GM12878 (cell line): ENCODE results near the gene MAPKAPK2. TPM values are rescaled to one million over a fixed set of nuclear protein-coding genes. Genes with fewer than 3 reads are reported as not detected.

Experiments used
- ATAC-seq: fragments of 200-7000 bp; cut with Tn5 transposase; 3 replicates; pipeline ENCODE4 v1.9.1; 2020; ENCODE audit warnings: mild to moderate bottlenecking, moderate library complexity
- BruUV-seq: library from RNA; stranded (reverse); fragments of 400-500 nt; replicated peaks from 2 replicates; lab custom pipeline; 2021; lab: Mats Ljungman, UMichigan
- CTCF ChIA-PET: fragments of 300-600 bp; sonication (Branson Sonifier 250); formaldehyde crosslinking; extraction: SDS; loops from one replicate; lab custom pipeline; 2021; ENCODE audit warnings: inconsistent platforms; lab: Yijun Ruan, JAX
- POLR2A ChIA-PET: fragments of 350-600 bp; formaldehyde crosslinking; extraction: SDS; loops from one replicate; lab custom pipeline; 2021; ENCODE audit warnings: inconsistent platforms; lab: Charles Lee
- RAD21 ChIA-PET: fragments of 300-600 bp; sonication (Branson Sonifier 250); formaldehyde crosslinking; loops from one replicate; lab custom pipeline; 2023; ENCODE audit warnings: antibody characterized with exemption; ENCODE audit not compliant: unreplicated experiment; lab: Charles Lee
- SMC1A ChIA-PET: fragments of 300-600 bp; sonication (Branson Sonifier 250); formaldehyde crosslinking; loops from one replicate; lab custom pipeline; 2023; ENCODE audit not compliant: unreplicated experiment, uncharacterized antibody; lab: Charles Lee
- DNase-seq: peaks from one replicate; pipeline ENCODE4 v3.0.0-alpha.2; 2011; ENCODE audit warnings: low read depth, low spot score
- FAIRE-seq: peaks from 3 replicates; lab custom pipeline; 2011; peaks lifted over from hg19 to GRCh38; lab: Jason Lieb, UNC
- H2AFZ ChIP-seq: 2 replicates; pipeline ENCODE4 v1.6.0; 2011; ENCODE audit warnings: low read depth, low read length, control low read depth; ENCODE audit not compliant: control insufficient read depth
- H3K27ac ChIP-seq: 2 replicates; pipeline ENCODE4 v1.5.1; 2011; ENCODE audit warnings: control low read depth; ENCODE audit not compliant: control insufficient read depth, insufficient read depth
- H3K27me3 ChIP-seq, 2 experiments: replicated peaks in 1 of 2; 2 replicates each; pipeline versions ENCODE4 v1.6.0 to v1.6.1; 2011; ENCODE audit warnings: low read length in 1 of 2; ENCODE audit not compliant: control insufficient read depth in 2 of 2, insufficient read depth in 2 of 2
- H3K36me3 ChIP-seq, 2 experiments: 2 replicates each; pipeline ENCODE4 v1.5.1; 2011; ENCODE audit warnings: low read length in 1 of 2; ENCODE audit not compliant: control insufficient read depth in 2 of 2, insufficient read depth in 2 of 2
- H3K4me1 ChIP-seq: 2 replicates; pipeline ENCODE4 v1.6.1; 2011; ENCODE audit warnings: mild to moderate bottlenecking, low read length, moderate library complexity, mixed read lengths; ENCODE audit not compliant: control insufficient read depth, insufficient read depth
- H3K4me2 ChIP-seq: 2 replicates; pipeline ENCODE4 v1.6.0; 2011; ENCODE audit warnings: control low read depth; ENCODE audit not compliant: control insufficient read depth, insufficient read depth
- H3K4me3 ChIP-seq: fragments of 200-600 bp; sonication (generic); 2 replicates; pipeline ENCODE4 v1.5.1; 2016
- H3K79me2 ChIP-seq: 2 replicates; pipeline ENCODE4 v1.6.0; 2011; ENCODE audit warnings: low read length; ENCODE audit not compliant: control insufficient read depth, insufficient read depth
- H3K9ac ChIP-seq: 2 replicates; pipeline ENCODE4 v1.8.0; 2011; ENCODE audit warnings: low read length, control low read depth, mixed read lengths; ENCODE audit not compliant: control insufficient read depth, insufficient read depth
- H3K9me3 ChIP-seq: replicated peaks from 3 replicates; pipeline ENCODE4 v1.5.1; 2011; ENCODE audit warnings: mild to moderate bottlenecking, low read length; ENCODE audit not compliant: control insufficient read depth, insufficient read depth
- H4K20me1 ChIP-seq: 2 replicates; pipeline ENCODE4 v1.6.0; 2011; ENCODE audit not compliant: control insufficient read depth, insufficient read depth
- ASH2L ChIP-seq: fragments of 300-600, 200-600 bp; sonication (generic); IDR thresholded peaks from 2 replicates; pipeline ENCODE4 v1.6.1; 2017; ENCODE audit warnings: low read depth, mild to moderate bottlenecking, borderline replicate concordance
- BRCA1 ChIP-seq: IDR thresholded peaks from 2 replicates; pipeline ENCODE4 v1.6.1; 2011; ENCODE audit warnings: low read depth, low read length, improper control_type of control experiment
- CBX5 ChIP-seq: sonication (generic); IDR thresholded peaks from 2 replicates; pipeline ENCODE4 v1.6.1; 2016; ENCODE audit warnings: low read depth, moderate library complexity, mild to moderate bottlenecking, inconsistent platforms
- CREB1 ChIP-seq: IDR thresholded peaks from 2 replicates; pipeline ENCODE4 v1.6.1; 2012; ENCODE audit warnings: low read depth, mild to moderate bottlenecking, inconsistent platforms
- EGR1 ChIP-seq, 2 experiments: IDR thresholded peaks; 1 replicate in 1 of 2; 2 replicates in 1 of 2; pipeline ENCODE4 v1.6.1; 2011 to 2012; ENCODE audit warnings: low read depth in 2 of 2, low read length in 2 of 2, borderline replicate concordance in 1 of 2, mild to moderate bottlenecking in 1 of 2, moderate library complexity in 1 of 2
- GATAD2B ChIP-seq: fragments of 450-650 bp; conservative IDR thresholded peaks from 2 replicates; pipeline ENCODE4 v1.6.1; 2017; ENCODE audit warnings: low read depth, mild to moderate bottlenecking, moderate library complexity
- HCFC1 ChIP-seq: fragments of 150-350 bp; IDR thresholded peaks from 2 replicates; pipeline ENCODE4 v1.6.1; 2014; ENCODE audit warnings: low read length
- IKZF1 ChIP-seq: fragments of 450-650 bp; conservative IDR thresholded peaks from 2 replicates; pipeline ENCODE4 v1.6.1; 2017; ENCODE audit warnings: antibody characterized with exemption, mild to moderate bottlenecking
- IKZF2 ChIP-seq, 2 experiments: fragments of 450-650 bp; IDR thresholded peaks; 2 replicates each; pipeline ENCODE4 v1.6.1; 2017; ENCODE audit warnings: mild to moderate bottlenecking in 2 of 2, moderate library complexity in 2 of 2
- NFYA ChIP-seq: IDR thresholded peaks from 2 replicates; pipeline ENCODE4 v1.6.1; 2011; ENCODE audit warnings: low read depth, mild to moderate bottlenecking, low read length, improper control_type of control experiment, borderline replicate concordance
- NR2C1 ChIP-seq: fragments of 450-650 bp; IDR thresholded peaks from 2 replicates; pipeline ENCODE4 v1.6.1; 2017; ENCODE audit warnings: antibody characterized with exemption, mild to moderate bottlenecking, moderate library complexity
- POLR2A ChIP-seq: IDR thresholded peaks from 2 replicates; pipeline ENCODE4 v1.6.1; 2011; ENCODE audit warnings: low read depth, mild to moderate bottlenecking, low read length
- RCOR1 ChIP-seq: conservative IDR thresholded peaks from 2 replicates; pipeline ENCODE4 v1.6.1; 2012; ENCODE audit warnings: low read depth, low read length, improper control_type of control experiment
- RFX5 ChIP-seq: IDR thresholded peaks from 2 replicates; pipeline ENCODE4 v1.6.1; 2011; ENCODE audit warnings: low read depth, low read length, improper control_type of control experiment
- SIN3A ChIP-seq: IDR thresholded peaks from 2 replicates; pipeline ENCODE4 v1.6.1; 2012; ENCODE audit warnings: low read depth, low read length, improper control_type of control experiment
- SIX5 ChIP-seq: IDR thresholded peaks from 2 replicates; pipeline ENCODE4 v1.6.1; 2011; ENCODE audit warnings: mild to moderate bottlenecking, low read depth, low read length, moderate library complexity; ENCODE audit not compliant: severe bottlenecking
- SUPT20H ChIP-seq: IDR thresholded peaks from 2 replicates; pipeline ENCODE4 v1.6.1; 2011; ENCODE audit warnings: low read depth, mild to moderate bottlenecking, low read length, moderate library complexity, borderline replicate concordance; ENCODE audit not compliant: control insufficient read depth
- TAF1 ChIP-seq: IDR thresholded peaks from 2 replicates; pipeline ENCODE4 v1.6.1; 2011; ENCODE audit warnings: mild to moderate bottlenecking, low read depth, low read length, borderline replicate concordance
- TCF7 ChIP-seq: IDR thresholded peaks from 2 replicates; pipeline ENCODE4 v1.6.1; 2014; ENCODE audit warnings: antibody characterized with exemption, borderline replicate concordance
- ZNF207 ChIP-seq: fragments of 450-650 bp; IDR thresholded peaks from 2 replicates; pipeline ENCODE4 v1.6.1; 2014; ENCODE audit warnings: antibody characterized with exemption, mild to moderate bottlenecking, borderline replicate concordance
- ZNF274 ChIP-seq: IDR thresholded peaks from one replicate; pipeline ENCODE4 v1.8.0; 2011; ENCODE audit not compliant: insufficient read length, insufficient read depth
- WGBS: methylation state at CpG from one replicate; pipeline ENCODE4 v1.1.6; 2016; ENCODE audit warnings: low lambda C conversion rate; ENCODE audit not compliant: insufficient replicate concordance, insufficient coverage; ENCODE audit errors: missing lambda C conversion rate; 5-methylcytosine and 5-hydroxymethylcytosine counted together
- in situ Hi-C: fragments of 300-500 bp; cut with MboI; formaldehyde crosslinking; loops from 9 replicates; pipeline ENCODE4 v1.14.3; 2018; ENCODE audit warnings: mixed read lengths
- intact Hi-C: fragments of 100-400 bp; cut with micrococcal nuclease; formaldehyde crosslinking; loops from one replicate; pipeline ENCODE4 v1.14.2; 2022; ENCODE audit not compliant: unreplicated experiment
- polyA plus RNA-seq, 11 experiments: library from polyadenylated mRNA; depleted of rRNA in 4 of 11; unstranded in 6 of 11; stranded (reverse) in 5 of 11; fragments of >200 nt; fragmentation: Nextera tagmentation in 4 of 11; fragmentation: Illumina TruSeq in 1 of 11; extraction: Ambion mirVana in 4 of 11; extraction: Trizol in 1 of 11; gene quantifications; 1 replicate in 1 of 11; 2 replicates in 10 of 11; pipeline versions ENCODE4 v1.2.1 to v1.2.3, GENCODE V29; 2011 to 2016; ENCODE audit warnings: inconsistent platforms in 2 of 11, missing spikeins in 2 of 11, low read depth in 1 of 11
- total RNA-seq, 4 experiments: library from RNA; depleted of rRNA in 3 of 4; stranded (reverse); fragments of >200 nt in 3 of 4; fragmentation: Illumina TruSeq in 1 of 4; extraction: Trizol in 1 of 4; gene quantifications; 2 replicates each; pipeline versions ENCODE4 v1.2.1 to v1.2.3, GENCODE V29; 2013 to 2021
- TF ChIP-seq, protein P1 (sequence below): fragments of 450-650 bp; IDR thresholded peaks from 2 replicates; pipeline ENCODE4 v1.6.1; 2016; ENCODE audit warnings: mild to moderate bottlenecking

Gene MAPKAPK2
- total and polyA plus RNA-seq, 10 of the 15 experiments (the other 5 are each of a cell fraction or from before 2014, with no cell fraction given): 0.72 to 92.2 (median 49.3) TPM

DNA sequence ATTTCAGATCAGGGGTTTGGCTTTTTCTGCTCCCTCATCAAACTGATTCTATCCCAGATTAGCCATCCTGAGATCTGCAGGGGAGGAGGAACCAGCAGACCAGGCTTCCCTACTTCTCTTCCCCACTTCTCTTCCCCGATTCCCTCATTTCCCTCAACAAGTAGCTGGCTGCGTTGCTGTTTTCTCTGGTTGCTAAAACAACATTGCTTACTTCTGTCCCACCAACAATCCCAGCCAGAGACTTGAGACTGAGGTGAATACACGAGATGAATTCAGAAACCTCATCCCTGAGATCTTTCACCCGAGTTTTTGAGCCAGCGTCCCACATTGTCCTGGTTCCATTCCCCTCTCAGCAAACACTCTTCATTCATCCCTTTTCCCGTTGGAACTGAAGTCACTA, 27.0 kb upstream of the MAPKAPK2 start (continued):
- TF ChIP-seq ZNF207 (no peak), TAF1 (no peak), SIX5 (no peak), CBX5 (no peak), RFX5 (no peak), TCF7 (no peak), IKZF1 (no peak), GATAD2B (no peak)
- TF ChIP-seq, protein P1, sequence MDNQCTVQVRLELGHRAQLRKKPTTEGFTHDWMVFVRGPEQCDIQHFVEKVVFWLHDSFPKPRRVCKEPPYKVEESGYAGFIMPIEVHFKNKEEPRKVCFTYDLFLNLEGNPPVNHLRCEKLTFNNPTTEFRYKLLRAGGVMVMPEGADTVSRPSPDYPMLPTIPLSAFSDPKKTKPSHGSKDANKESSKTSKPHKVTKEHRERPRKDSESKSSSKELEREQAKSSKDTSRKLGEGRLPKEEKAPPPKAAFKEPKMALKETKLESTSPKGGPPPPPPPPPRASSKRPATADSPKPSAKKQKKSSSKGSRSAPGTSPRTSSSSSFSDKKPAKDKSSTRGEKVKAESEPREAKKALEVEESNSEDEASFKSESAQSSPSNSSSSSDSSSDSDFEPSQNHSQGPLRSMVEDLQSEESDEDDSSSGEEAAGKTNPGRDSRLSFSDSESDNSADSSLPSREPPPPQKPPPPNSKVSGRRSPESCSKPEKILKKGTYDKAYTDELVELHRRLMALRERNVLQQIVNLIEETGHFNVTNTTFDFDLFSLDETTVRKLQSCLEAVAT: no peak

DNA sequence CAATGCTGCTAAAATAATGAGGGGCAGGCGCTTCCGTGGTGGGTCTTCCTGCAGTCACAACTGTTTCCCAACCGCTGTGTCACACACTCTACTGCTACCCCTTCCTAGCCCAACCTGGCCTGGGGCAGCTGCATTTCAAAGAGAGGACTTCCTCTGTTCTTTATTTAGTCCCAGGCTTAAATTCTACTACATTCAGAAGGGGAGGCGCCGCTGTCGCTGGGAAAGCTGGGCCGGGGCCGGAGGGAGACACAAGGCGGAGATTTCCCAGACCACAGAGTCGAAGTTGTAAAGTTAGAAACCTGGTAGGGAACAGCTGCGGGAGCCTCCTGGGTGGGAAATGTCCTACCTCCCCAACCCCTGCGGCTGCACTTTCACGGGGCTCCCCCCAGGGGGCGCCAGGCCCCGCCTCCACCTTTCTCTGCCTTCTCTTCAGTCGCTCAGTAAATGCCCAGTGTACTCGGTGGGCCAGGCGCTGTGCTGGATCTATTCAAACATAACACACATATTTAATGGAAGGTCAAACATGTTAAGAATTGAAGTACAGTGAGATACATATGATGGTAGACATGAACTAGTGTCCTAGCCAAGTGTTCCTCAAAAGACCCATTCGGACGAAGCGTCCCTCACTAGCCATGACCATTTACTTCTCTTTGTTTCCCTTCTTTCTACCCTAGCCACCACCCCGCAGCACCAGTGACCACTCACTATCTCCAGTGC, 26.3 kb upstream of the MAPKAPK2 start:
- Histone ChIP-seq H4K20me1 (no peaks in the 10 kb centered on the region), H3K4me2 (peak overlapping the region; percentile 58), H3K79me2 (no peaks in the 10 kb centered on the region), H3K36me3 (no peaks in the 10 kb centered on the region), H3K27ac (no peak overlapping the region), H3K4me3 (no peak overlapping the region), H3K9ac (no peak overlapping the region), H2AFZ (peak overlapping the region; percentile 29; the same call in 1 of the 2 replicates), H3K9me3 (no peaks in the 10 kb centered on the region), H3K27me3 (no peaks in the 10 kb centered on the region), H3K4me1 (peaks cover 9% of the 10 kb centered on the region)
- CTCF ChIA-PET: interaction anchor here (0.6 to 28.3 kb wide), 37 partner anchors 11 to 334 kb away, joined by 3 to 1150 read pairs (median 4); partner anchors contain the start of genes DYRK3, EIF2D, MAPKAPK2 and RASSF5
- in situ Hi-C loops (no loop called here), intact Hi-C loops (no loop called here)
- POLR2A ChIA-PET: interaction anchor here (0.8 to 3.1 kb wide), 5 partner anchors 9 to 163 kb away, joined by 3 to 10 read pairs (median 4); partner anchors contain the start of gene DYRK3
- DNase-seq (no peak), FAIRE-seq (no peak), ATAC-seq (peak; percentile 93)
- WGBS: 14% methylated on average over 22 of the region's 22 CpGs
- no TSS peak for BruUV-seq
- RAD21 ChIA-PET: interaction anchor here (0.7 to 5.3 kb wide), 19 partner anchors 9 to 324 kb away, joined by 3 to 42 read pairs (median 4); partner anchors contain the start of genes DYRK3 and MAPKAPK2
- SMC1A ChIA-PET: interaction anchor here (0.7 to 14.7 kb wide), 20 partner anchors 10 to 324 kb away, joined by 3 to 301 read pairs (median 4); partner anchors contain the start of genes DYRK3 and IKBKE
- TF ChIP-seq HCFC1 (no peak), SIN3A (no peak), ZNF274 (no peak), NR2C1 (no peak), NFYA (no peak), EGR1 (IDR thresholded peaks at IDR 0.05; ENCODE audit: borderline replicate concordance in 1 of 2, low read depth in 2 of 2, low read length in 2 of 2) (no peak), RCOR1 (no peak), ASH2L (no peak), POLR2A (no peak), SUPT20H (no peak), BRCA1 (no peak), CREB1 (no peak), IKZF2 (IDR thresholded peaks at IDR 0.05) (0 out of 4 replicates have a peak, but pooled peaks of 1 of the 2 experiments have one; percentile 26)
